Endothelial cell of umbilical vein (primary cell): ENCODE data around the gene CFI. TPM values are rescaled to one million over a fixed set of nuclear protein-coding genes. Genes with fewer than 3 reads are reported as not detected.

Source experiments
- BruUV-seq: library from RNA; stranded (reverse); fragments of 400-500 nt; replicated peaks from 2 replicates; lab custom pipeline; 2021; lab: Mats Ljungman, UMichigan
- CTCF ChIA-PET: fragments of 300-600, 350-600 bp; sonication (Branson Sonifier 250); formaldehyde crosslinking; loops from one replicate; lab custom pipeline; 2021; ENCODE audit warnings: antibody characterized with exemption, inconsistent platforms; lab: Charles Lee
- POLR2A ChIA-PET: fragments of 300-600, 350-600 bp; sonication (Branson Sonifier 250); formaldehyde crosslinking; loops from one replicate; lab custom pipeline; 2021; ENCODE audit warnings: antibody characterized with exemption, inconsistent platforms; lab: Charles Lee
- DNase-seq: peaks from one replicate; pipeline ENCODE4 v3.0.0-alpha.2; 2011; ENCODE audit warnings: low read depth, low spot score
- FAIRE-seq: peaks from 2 replicates; lab custom pipeline; 2011; peaks lifted over from hg19 to GRCh38; lab: Jason Lieb, UNC
- H2AFZ ChIP-seq: 2 replicates; pipeline ENCODE4 v1.6.0; 2012; ENCODE audit warnings: low read depth, low read length, control low read depth, inconsistent platforms
- H3K27ac ChIP-seq: 2 replicates; pipeline ENCODE4 v1.5.1; 2011; ENCODE audit warnings: low read depth, mild to moderate bottlenecking, control low read depth, low read length, moderate library complexity; ENCODE audit not compliant: insufficient read depth
- H3K27me3 ChIP-seq, 2 experiments: 2 replicates each; pipeline versions ENCODE4 v1.6.0 to v1.6.1; 2011; ENCODE audit warnings: low read length in 2 of 2, mixed read lengths in 1 of 2; ENCODE audit not compliant: control insufficient read depth in 2 of 2, insufficient read depth in 2 of 2
- H3K36me3 ChIP-seq, 2 experiments: 2 replicates in 1 of 2; 3 replicates in 1 of 2; pipeline ENCODE4 v1.5.1; 2011; ENCODE audit warnings: low read length in 2 of 2, mild to moderate bottlenecking in 1 of 2, moderate library complexity in 1 of 2; ENCODE audit not compliant: control insufficient read depth in 2 of 2, insufficient read depth in 2 of 2; ENCODE audit errors: extremely low read depth in 1 of 2
- H3K4me1 ChIP-seq: 3 replicates; pipeline ENCODE4 v1.5.1; 2011; ENCODE audit warnings: mild to moderate bottlenecking, low read length; ENCODE audit not compliant: control insufficient read depth, insufficient read depth; ENCODE audit errors: extremely low read depth
- H3K4me2 ChIP-seq: 2 replicates; pipeline ENCODE4 v1.6.1; 2011; ENCODE audit warnings: low read length, control low read depth, mixed read lengths; ENCODE audit not compliant: insufficient read depth
- H3K4me3 ChIP-seq, 3 experiments: fragments of 200-600 bp in 1 of 3; sonication (generic), shearing (Covaris generic) in 1 of 3; replicated peaks in 1 of 3; 2 replicates each; pipeline ENCODE4 v1.5.1; 2011 to 2016; ENCODE audit warnings: control low read depth in 3 of 3, low read length in 3 of 3, mild to moderate bottlenecking in 2 of 3, inconsistent platforms in 1 of 3, low read depth in 1 of 3, moderate library complexity in 1 of 3; ENCODE audit not compliant: insufficient read depth in 1 of 3
- H3K79me2 ChIP-seq: 2 replicates; pipeline ENCODE4 v1.6.0; 2012; ENCODE audit warnings: low read length, inconsistent platforms; ENCODE audit not compliant: control insufficient read depth, insufficient read depth
- H3K9ac ChIP-seq: replicated peaks from 2 replicates; pipeline ENCODE3; 2011; ENCODE audit warnings: low read length, control low read depth; ENCODE audit not compliant: insufficient read depth; ENCODE audit errors: extremely low read depth
- H3K9me1 ChIP-seq: replicated peaks from 3 replicates; pipeline ENCODE4 v1.6.0; 2011; ENCODE audit warnings: mild to moderate bottlenecking, low read length; ENCODE audit not compliant: control insufficient read depth, insufficient read depth; ENCODE audit errors: extremely low read depth
- H3K9me3 ChIP-seq: replicated peaks from 2 replicates; pipeline ENCODE4 v1.5.1; 2012; ENCODE audit warnings: low read length, inconsistent platforms; ENCODE audit not compliant: control insufficient read depth, insufficient read depth
- H4K20me1 ChIP-seq: replicated peaks from 2 replicates; pipeline ENCODE3; 2011; ENCODE audit warnings: mild to moderate bottlenecking, low read length; ENCODE audit not compliant: control insufficient read depth, insufficient read depth; ENCODE audit errors: extremely low read depth
- CTCF ChIP-seq, 2 donors: IDR thresholded peaks; 1 replicate in 1 of 2; 2 replicates in 1 of 2; pipeline ENCODE4 v1.5.1; 2011; ENCODE audit warnings: low read length in 2 of 2, mild to moderate bottlenecking in 2 of 2, moderate library complexity in 2 of 2, control low read depth in 1 of 2, inconsistent platforms in 1 of 2, low read depth in 1 of 2; ENCODE audit not compliant: insufficient read depth in 1 of 2; ENCODE audit errors: extremely low read depth in 1 of 2
- EZH2 ChIP-seq: IDR thresholded peaks from 2 replicates; pipeline ENCODE4 v1.6.1; 2012; ENCODE audit warnings: borderline replicate concordance, low read depth, mild to moderate bottlenecking, moderate library complexity, low read length, inconsistent platforms; ENCODE audit not compliant: severe bottlenecking
- FOS ChIP-seq: IDR thresholded peaks from 2 replicates; pipeline ENCODE4 v1.6.1; 2011; ENCODE audit warnings: mild to moderate bottlenecking, low read length, moderate library complexity, borderline replicate concordance; ENCODE audit not compliant: insufficient read depth
- JUN ChIP-seq: IDR thresholded peaks from 2 replicates; pipeline ENCODE4 v1.6.1; 2011; ENCODE audit warnings: borderline replicate concordance, low read depth; ENCODE audit not compliant: insufficient read length, insufficient read depth
- MAX ChIP-seq: IDR thresholded peaks from 2 replicates; pipeline ENCODE4 v1.6.1; 2011; ENCODE audit not compliant: insufficient read depth, insufficient read length
- MYC ChIP-seq: IDR thresholded peaks from one replicate; pipeline ENCODE4 v1.6.1; 2011; ENCODE audit warnings: mild to moderate bottlenecking, low read depth, low read length
- POLR2AphosphoS5 ChIP-seq: IDR thresholded peaks from 2 replicates; pipeline ENCODE4 v1.6.1; 2012; ENCODE audit warnings: low read depth, mild to moderate bottlenecking, control low read depth, low read length, moderate library complexity; ENCODE audit not compliant: insufficient read depth
- dilution Hi-C: fragments of 300-500 bp; cut with MboI; formaldehyde crosslinking; loops from one replicate; pipeline ENCODE4 v1.15.0; 2019; ENCODE audit warnings: low sequenced_read_pairs; ENCODE audit not compliant: extremely low pct_ligation_motif_present
- intact Hi-C: fragments of 100-400 bp; cut with micrococcal nuclease; formaldehyde crosslinking; loops from one replicate; pipeline ENCODE4 v1.10.0; 2022
- polyA plus RNA-seq, 4 experiments: library from polyadenylated mRNA; depleted of rRNA in 3 of 4; stranded (reverse) in 3 of 4; unstranded in 1 of 4; fragments of >200 nt; gene quantifications; 2 replicates each; pipeline versions ENCODE4 v1.2.1 to v1.2.3, GENCODE V29; 2011 to 2012; ENCODE audit warnings: missing spikeins in 1 of 4
- total RNA-seq: library from RNA; stranded (reverse); gene quantifications from 2 replicates; pipeline ENCODE4 v1.2.3, GENCODE V29; 2021

The CFI gene
- total and polyA plus RNA-seq, 2 donors (not counting 3 experiments of a cell fraction or from before 2014, with no cell fraction given), result 10.0 to 21.4 TPM

DNA sequence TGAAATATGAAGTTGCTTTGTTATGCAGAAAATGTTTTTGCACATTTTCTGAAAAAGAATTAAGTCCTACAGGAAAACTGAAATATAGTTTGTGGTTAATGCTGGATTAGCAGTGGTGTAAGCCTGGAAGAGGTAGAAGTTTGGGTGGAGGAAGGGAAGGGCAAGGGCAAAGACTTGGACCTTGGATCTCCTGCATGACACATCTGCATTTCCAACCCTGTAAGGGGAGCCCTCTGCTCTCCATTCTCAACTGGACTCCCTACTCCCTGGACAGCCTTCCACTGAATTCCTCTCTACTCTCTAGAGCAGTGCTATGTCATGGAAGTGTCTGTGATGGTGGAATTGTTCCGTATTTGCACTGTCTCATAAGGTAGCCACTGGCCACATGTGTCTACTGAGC, 103.1 kb downstream of the CFI start:
- Histone ChIP-seq H4K20me1 (no peaks in the 10 kb centered on the region), H3K9ac (no peak overlapping the region), H3K4me1 (peaks cover 10% of the 10 kb centered on the region), H3K79me2 (peaks cover 13% of the 10 kb centered on the region), H3K9me1 (no peaks in the 10 kb centered on the region), H3K36me3 (peaks cover 2 to 4% of the 10 kb centered on the region in 2 experiments), H3K27me3 (no peaks in the 10 kb centered on the region), H2AFZ (no peak overlapping the region), H3K4me3 (no peak overlapping the region), H3K4me2 (no peak overlapping the region), H3K9me3 (no peaks in the 10 kb centered on the region), H3K27ac (no peak overlapping the region)
- ChIA-PET CTCF (no interaction called here), POLR2A (no interaction called here)
- intact Hi-C loops (no loop called here), dilution Hi-C loops (no loop called here)
- no peak for DNase-seq
- no peak for FAIRE-seq
- TF ChIP-seq EZH2 (no peak), JUN (no peak), MAX (no peak), CTCF (IDR thresholded peaks at IDR 0.05; ENCODE audit: extremely low read depth in 1 of 2, insufficient read depth in 1 of 2, low read depth in 1 of 2, low read length in 2 of 2) (no peak), POLR2AphosphoS5 (no peak), FOS (no peak), MYC (no peak)
- BruUV-seq, result no TSS peak
